ENCODE results near the gene DYNLT1.
"Not testable (repeated sequence)": the region's sequence is repeated elsewhere in the genome, so short reads cannot be mapped to it uniquely, and the experiment has no call there.

DYNLT1 gene

GRCh38 chr6:158660333-158660754, 15.8 kb upstream of the DYNLT1 start:
- DNase-seq (ENCODE audit: extremely low spot score), result peak; percentile 65
- POLR2A ChIA-PET, result no interaction called here
- TF ChIP-seq CTCF (IDR thresholded peaks at IDR 0.05; ENCODE audit: control extremely low read depth, extremely low read depth, low read depth, missing control alignments), result peak; percentile 58
- CTCF ChIA-PET, result interaction anchor here (0.8 to 5.9 kb wide), 24 partner anchors 10 to 472 kb away, joined by 3 to 44 read pairs (median 5); partner anchors contain the start of genes DYNLT1 and SYTL3

- POLR2A ChIA-PET; DNase-seq (ENCODE audit: extremely low spot score); CTCF ChIA-PET: not testable (repeated sequence)
Measured at GRCh38 chr6:158656986-158657385, 12.4 kb upstream of the DYNLT1 start.

- ChIA-PET CTCF (interaction anchor here (0.8 kb wide), 1 partner anchor 11 kb away, joined by 3 read pairs; the partner anchor contains the start of gene DYNLT1), POLR2A (no interaction called here)
- no peak for TF ChIP-seq CTCF (IDR thresholded peaks at IDR 0.05; ENCODE audit: control extremely low read depth, extremely low read depth, low read depth, missing control alignments)
- DNase-seq (ENCODE audit: extremely low spot score), result no peak
Measured at GRCh38 chr6:158655569-158656450, 11.3 kb upstream of the DYNLT1 start.

- no peak for TF ChIP-seq CTCF (IDR thresholded peaks at IDR 0.05; ENCODE audit: control extremely low read depth, extremely low read depth, low read depth, missing control alignments)
- ChIA-PET POLR2A (interaction anchor here (0.6 kb wide), 1 partner anchor 36 kb away, joined by 3 read pairs; no protein-coding TSS in a partner anchor), CTCF (interaction anchor here (0.8 kb wide), 1 partner anchor 11 kb away, joined by 3 read pairs; the partner anchor contains the start of gene DYNLT1)
- DNase-seq (ENCODE audit: extremely low spot score), result no peak
Measured at GRCh38 chr6:158654960-158655489, 10.5 kb upstream of the DYNLT1 start.

GRCh38 chr6:158654498-158654897, 10.0 kb upstream of the DYNLT1 start:
- no peak for TF ChIP-seq CTCF (IDR thresholded peaks at IDR 0.05; ENCODE audit: control extremely low read depth, extremely low read depth, low read depth, missing control alignments)
- no peak for DNase-seq (ENCODE audit: extremely low spot score)
- POLR2A ChIA-PET, result interaction anchor here (0.6 kb wide), 1 partner anchor 37 kb away, joined by 3 read pairs; no protein-coding TSS in a partner anchor
- CTCF ChIA-PET, result interaction anchor here (0.8 kb wide), 1 partner anchor 10 kb away, joined by 3 read pairs; the partner anchor contains the start of gene DYNLT1

- no peak for TF ChIP-seq CTCF (IDR thresholded peaks at IDR 0.05; ENCODE audit: control extremely low read depth, extremely low read depth, low read depth, missing control alignments)
- DNase-seq (ENCODE audit: extremely low spot score), result peak; percentile 67
- CTCF ChIA-PET, result interaction anchor here (1.0 kb wide), 1 partner anchor 320 kb away, joined by 3 read pairs; no protein-coding TSS in a partner anchor
- POLR2A ChIA-PET, result interaction anchor here (0.7 to 1.2 kb wide), 3 partner anchors 9 to 217 kb away, joined by 3 to 14 read pairs (median 4); partner anchors contain the start of gene DYNLT1
Measured at GRCh38 chr6:158653577-158654354, 9.2 kb upstream of the DYNLT1 start.

- DNase-seq (ENCODE audit: extremely low spot score); POLR2A ChIA-PET: not testable (repeated sequence)
- CTCF ChIA-PET, result interaction anchor here (4.4 to 5.8 kb wide), 2 partner anchors 8 to 439 kb away, joined by 25 to 42 read pairs; no protein-coding TSS in a partner anchor
Measured at GRCh38 chr6:158651981-158652737, 7.6 kb upstream of the DYNLT1 start.
